GM18909 (cell line): Measurements from ENCODE around the gene FXYD5.
A peak's percentile ranks its signal among the peaks of the same experiment; 100 is the strongest.
"Not testable (repeated sequence)": the region's sequence is repeated elsewhere in the genome, so short reads cannot be mapped to it uniquely, and the experiment has no call there.

Source experiments
- ATAC-seq: cut with Tn5 transposase; IDR thresholded peaks from one replicate; pipeline ENCODE4 v1.9.1; 2021; ENCODE audit warnings: mild to moderate bottlenecking; ENCODE audit not compliant: unreplicated experiment, poor library complexity

The FXYD5 gene

GRCh38 chr19:35171730-35172129 lies 17.2 kb downstream of the FXYD5 start:
- ATAC-seq, result no peak

- ATAC-seq, result no peak
Observed at GRCh38 chr19:35174226-35174625, 19.7 kb downstream of the FXYD5 start.

- no peak for ATAC-seq
Observed at GRCh38 chr19:35176181-35176570, 21.6 kb downstream of the FXYD5 start.

- ATAC-seq, result no peak
Observed at GRCh38 chr19:35177377-35178274, 23.1 kb downstream of the FXYD5 start.

GRCh38 chr19:35178701-35179100 lies 24.2 kb downstream of the FXYD5 start:
- no peak for ATAC-seq

- no peak for ATAC-seq
Observed at GRCh38 chr19:35179830-35180229, 25.3 kb downstream of the FXYD5 start.

GRCh38 chr19:35181387-35181786 lies 26.9 kb downstream of the FXYD5 start:
- no peak for ATAC-seq

GRCh38 chr19:35184267-35184666 lies 29.7 kb downstream of the FXYD5 start:
- no peak for ATAC-seq

GRCh38 chr19:35184884-35185283 lies 30.3 kb downstream of the FXYD5 start:
- no peak for ATAC-seq

- ATAC-seq, result no peak
Observed at GRCh38 chr19:35194012-35194984, 39.8 kb downstream of the FXYD5 start.

- no peak for ATAC-seq
Observed at GRCh38 chr19:35195830-35196229, 41.3 kb downstream of the FXYD5 start.

- ATAC-seq, result not testable (repeated sequence)
Observed at GRCh38 chr19:35196861-35197260, 42.3 kb downstream of the FXYD5 start.

- no peak for ATAC-seq
Observed at GRCh38 chr19:35199481-35199880, 44.9 kb downstream of the FXYD5 start.

- ATAC-seq, result no peak
Observed at GRCh38 chr19:35202722-35203688, 48.5 kb downstream of the FXYD5 start.

GRCh38 chr19:35204799-35205732 lies 50.5 kb downstream of the FXYD5 start:
- peak; percentile 79 for ATAC-seq

GRCh38 chr19:35205733-35206323 lies 51.3 kb downstream of the FXYD5 start:
- ATAC-seq, result peak; percentile 30

- no peak for ATAC-seq
Observed at GRCh38 chr19:35206379-35206778, 51.8 kb downstream of the FXYD5 start.

- ATAC-seq, result no peak
Observed at GRCh38 chr19:35206855-35207254, 52.3 kb downstream of the FXYD5 start.
